ENCODE measurements around the gene ZBTB5.
"Not testable (repeated sequence)": the region's sequence is repeated elsewhere in the genome, so short reads cannot be mapped to it uniquely, and the experiment has no call there.

ZBTB5 gene

GRCh38 chr9:37405764-37406380 is 59.4 kb downstream of the ZBTB5 start:
- Histone ChIP-seq H3K9me3 (ENCODE audit: control insufficient read depth in 2 of 2, low read length in 2 of 2) (no peaks in the 10 kb centered on the region), H3K36me3 (ENCODE audit: control insufficient read depth in 2 of 2, insufficient read depth in 2 of 2, low read length in 2 of 2) (no peaks in the 10 kb centered on the region), H3K4me1 (ENCODE audit: control insufficient read depth, insufficient read depth, low read length) (no peaks in the 10 kb centered on the region), H3K27me3 (ENCODE audit: control insufficient read depth in 1 of 2, insufficient read depth in 2 of 2, low read length in 2 of 2) (no peaks in the 10 kb centered on the region), H3K4me3 (ENCODE audit: low read length in 2 of 2) (no peak overlapping the region), H3K27ac (ENCODE audit: low read length) (no peak overlapping the region), H3K9ac (ENCODE audit: low read length in 2 of 2) (no peak overlapping the region)

- H3K4me3 ChIP-seq (ENCODE audit: low read length in 2 of 2): no peak overlapping the region
- H3K4me1 ChIP-seq (ENCODE audit: control insufficient read depth, insufficient read depth, low read length): no peaks in the 10 kb centered on the region
- H3K9ac ChIP-seq (ENCODE audit: low read length in 2 of 2): no peak overlapping the region
- no peak overlapping the region for H3K27ac ChIP-seq (ENCODE audit: low read length)
- H3K9me3 ChIP-seq (ENCODE audit: control insufficient read depth in 2 of 2, low read length in 2 of 2): no peaks in the 10 kb centered on the region
- no peaks in the 10 kb centered on the region for H3K36me3 ChIP-seq (ENCODE audit: control insufficient read depth in 2 of 2, insufficient read depth in 2 of 2, low read length in 2 of 2)
- no peaks in the 10 kb centered on the region for H3K27me3 ChIP-seq (ENCODE audit: control insufficient read depth in 1 of 2, insufficient read depth in 2 of 2, low read length in 2 of 2)
These were observed 59.9 kb downstream of the ZBTB5 start for GRCh38 chr9:37405350-37405749.

- no peak overlapping the region for H3K27ac ChIP-seq (ENCODE audit: low read length)
- H3K9me3 ChIP-seq (ENCODE audit: control insufficient read depth in 2 of 2, low read length in 2 of 2): no peaks in the 10 kb centered on the region
- H3K36me3 ChIP-seq (ENCODE audit: control insufficient read depth in 2 of 2, insufficient read depth in 2 of 2, low read length in 2 of 2): no peaks in the 10 kb centered on the region
- no peak overlapping the region for H3K4me3 ChIP-seq (ENCODE audit: low read length in 2 of 2)
- no peaks in the 10 kb centered on the region for H3K27me3 ChIP-seq (ENCODE audit: control insufficient read depth in 1 of 2, insufficient read depth in 2 of 2, low read length in 2 of 2)
- H3K9ac ChIP-seq (ENCODE audit: low read length in 2 of 2): no peak overlapping the region
- no peaks in the 10 kb centered on the region for H3K4me1 ChIP-seq (ENCODE audit: control insufficient read depth, insufficient read depth, low read length)
These were observed 60.7 kb downstream of the ZBTB5 start for GRCh38 chr9:37404590-37404989.

GRCh38 chr9:37399336-37399735 is 65.9 kb downstream of the ZBTB5 start:
- no peak overlapping the region for H3K4me3 ChIP-seq (ENCODE audit: low read length in 2 of 2)
- H3K9ac ChIP-seq (ENCODE audit: low read length in 2 of 2): no peak overlapping the region
- H3K36me3 ChIP-seq (ENCODE audit: control insufficient read depth in 2 of 2, insufficient read depth in 2 of 2, low read length in 2 of 2): no peaks in the 10 kb centered on the region
- H3K4me1 ChIP-seq (ENCODE audit: control insufficient read depth, insufficient read depth, low read length): no peaks in the 10 kb centered on the region
- no peaks in the 10 kb centered on the region for H3K27me3 ChIP-seq (ENCODE audit: control insufficient read depth in 1 of 2, insufficient read depth in 2 of 2, low read length in 2 of 2)
- no peak overlapping the region for H3K27ac ChIP-seq (ENCODE audit: low read length)
- H3K9me3 ChIP-seq (ENCODE audit: control insufficient read depth in 2 of 2, low read length in 2 of 2): no peaks in the 10 kb centered on the region

- Histone ChIP-seq H3K4me3 (ENCODE audit: low read length in 2 of 2) (no peak overlapping the region), H3K9me3 (ENCODE audit: control insufficient read depth in 2 of 2, low read length in 2 of 2) (no peaks in the 10 kb centered on the region), H3K9ac (ENCODE audit: low read length in 2 of 2) (no peak overlapping the region), H3K4me1 (ENCODE audit: control insufficient read depth, insufficient read depth, low read length) (no peaks in the 10 kb centered on the region), H3K36me3 (ENCODE audit: control insufficient read depth in 2 of 2, insufficient read depth in 2 of 2, low read length in 2 of 2) (no peaks in the 10 kb centered on the region), H3K27me3 (ENCODE audit: control insufficient read depth in 1 of 2, insufficient read depth in 2 of 2, low read length in 2 of 2) (no peaks in the 10 kb centered on the region), H3K27ac (ENCODE audit: low read length) (no peak overlapping the region)
These were observed 66.7 kb downstream of the ZBTB5 start for GRCh38 chr9:37398464-37399025.

- H3K36me3 ChIP-seq (ENCODE audit: control insufficient read depth in 2 of 2, insufficient read depth in 2 of 2, low read length in 2 of 2); H3K27ac ChIP-seq (ENCODE audit: low read length); H3K27me3 ChIP-seq (ENCODE audit: control insufficient read depth in 1 of 2, insufficient read depth in 2 of 2, low read length in 2 of 2); H3K9me3 ChIP-seq (ENCODE audit: control insufficient read depth in 2 of 2, low read length in 2 of 2); H3K9ac ChIP-seq (ENCODE audit: low read length in 2 of 2); H3K4me1 ChIP-seq (ENCODE audit: control insufficient read depth, insufficient read depth, low read length); H3K4me3 ChIP-seq (ENCODE audit: low read length in 2 of 2): not testable (repeated sequence)
These were observed 67.3 kb downstream of the ZBTB5 start for GRCh38 chr9:37397948-37398347.

GRCh38 chr9:37395663-37396062 is 69.6 kb downstream of the ZBTB5 start:
- Histone ChIP-seq H3K4me3 (ENCODE audit: low read length in 2 of 2) (no peak overlapping the region), H3K4me1 (ENCODE audit: control insufficient read depth, insufficient read depth, low read length) (no peaks in the 10 kb centered on the region), H3K9me3 (ENCODE audit: control insufficient read depth in 2 of 2, low read length in 2 of 2) (no peaks in the 10 kb centered on the region), H3K27ac (ENCODE audit: low read length) (no peak overlapping the region), H3K36me3 (ENCODE audit: control insufficient read depth in 2 of 2, insufficient read depth in 2 of 2, low read length in 2 of 2) (no peaks in the 10 kb centered on the region), H3K9ac (ENCODE audit: low read length in 2 of 2) (no peak overlapping the region), H3K27me3 (ENCODE audit: control insufficient read depth in 1 of 2, insufficient read depth in 2 of 2, low read length in 2 of 2) (no peaks in the 10 kb centered on the region)

- no peaks in the 10 kb centered on the region for H3K27me3 ChIP-seq (ENCODE audit: control insufficient read depth in 1 of 2, insufficient read depth in 2 of 2, low read length in 2 of 2)
- no peak overlapping the region for H3K27ac ChIP-seq (ENCODE audit: low read length)
- H3K36me3 ChIP-seq (ENCODE audit: control insufficient read depth in 2 of 2, insufficient read depth in 2 of 2, low read length in 2 of 2): no peaks in the 10 kb centered on the region
- H3K4me1 ChIP-seq (ENCODE audit: control insufficient read depth, insufficient read depth, low read length): no peaks in the 10 kb centered on the region
- H3K9ac ChIP-seq (ENCODE audit: low read length in 2 of 2): no peak overlapping the region
- H3K9me3 ChIP-seq (ENCODE audit: control insufficient read depth in 2 of 2, low read length in 2 of 2): no peaks in the 10 kb centered on the region
- no peak overlapping the region for H3K4me3 ChIP-seq (ENCODE audit: low read length in 2 of 2)
These were observed 70.0 kb downstream of the ZBTB5 start for GRCh38 chr9:37395229-37395628.

- Histone ChIP-seq H3K9ac (ENCODE audit: low read length in 2 of 2) (no peak overlapping the region), H3K9me3 (ENCODE audit: control insufficient read depth in 2 of 2, low read length in 2 of 2) (no peaks in the 10 kb centered on the region), H3K36me3 (ENCODE audit: control insufficient read depth in 2 of 2, insufficient read depth in 2 of 2, low read length in 2 of 2) (no peaks in the 10 kb centered on the region), H3K4me3 (ENCODE audit: low read length in 2 of 2) (no peak overlapping the region), H3K4me1 (ENCODE audit: control insufficient read depth, insufficient read depth, low read length) (no peaks in the 10 kb centered on the region), H3K27ac (ENCODE audit: low read length) (no peak overlapping the region), H3K27me3 (ENCODE audit: control insufficient read depth in 1 of 2, insufficient read depth in 2 of 2, low read length in 2 of 2) (no peaks in the 10 kb centered on the region)
These were observed 73.0 kb downstream of the ZBTB5 start for GRCh38 chr9:37392272-37392671.

- H3K4me1 ChIP-seq (ENCODE audit: control insufficient read depth, insufficient read depth, low read length): no peaks in the 10 kb centered on the region
- H3K27ac ChIP-seq (ENCODE audit: low read length): no peak overlapping the region
- H3K4me3 ChIP-seq (ENCODE audit: low read length in 2 of 2): no peak overlapping the region
- no peaks in the 10 kb centered on the region for H3K9me3 ChIP-seq (ENCODE audit: control insufficient read depth in 2 of 2, low read length in 2 of 2)
- no peak overlapping the region for H3K9ac ChIP-seq (ENCODE audit: low read length in 2 of 2)
- no peaks in the 10 kb centered on the region for H3K36me3 ChIP-seq (ENCODE audit: control insufficient read depth in 2 of 2, insufficient read depth in 2 of 2, low read length in 2 of 2)
- no peaks in the 10 kb centered on the region for H3K27me3 ChIP-seq (ENCODE audit: control insufficient read depth in 1 of 2, insufficient read depth in 2 of 2, low read length in 2 of 2)
These were observed 74.5 kb downstream of the ZBTB5 start for GRCh38 chr9:37390759-37391158.
